ENCODE results near the gene BLOC1S4.
"Not testable (repeated sequence)": the region's sequence is repeated elsewhere in the genome, so short reads cannot be mapped to it uniquely, and the experiment has no call there.

Gene BLOC1S4

GRCh38 chr4:6719611-6720179, 3.7 kb downstream of the BLOC1S4 start:
- no peak for DNase-seq

GRCh38 chr4:6720202-6720699, 4.3 kb downstream of the BLOC1S4 start:
- DNase-seq = peak; percentile 91

GRCh38 chr4:6721121-6721520, 5.1 kb downstream of the BLOC1S4 start:
- no peak for DNase-seq

DNA sequence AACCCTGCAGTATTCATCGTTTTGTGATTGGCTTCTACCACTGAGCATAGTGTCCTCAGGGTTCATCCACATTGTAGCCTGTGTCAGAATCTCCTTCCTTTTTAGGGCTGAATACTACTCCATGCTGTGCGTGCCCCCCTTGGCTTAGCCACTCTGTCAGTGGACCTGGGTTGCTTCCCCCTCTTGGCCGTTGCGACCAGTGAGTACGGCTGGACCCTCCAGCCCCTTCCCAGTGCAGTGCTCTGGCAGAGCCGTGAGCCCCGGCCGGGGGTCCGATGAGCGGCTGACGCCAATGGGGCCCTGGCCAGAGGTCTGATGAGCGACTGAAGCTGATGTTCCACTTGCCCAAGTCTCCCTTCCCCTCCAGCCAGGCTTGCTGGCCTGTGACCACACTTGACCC, 6.9 kb downstream of the BLOC1S4 start:
- DNase-seq = no peak

DNA sequence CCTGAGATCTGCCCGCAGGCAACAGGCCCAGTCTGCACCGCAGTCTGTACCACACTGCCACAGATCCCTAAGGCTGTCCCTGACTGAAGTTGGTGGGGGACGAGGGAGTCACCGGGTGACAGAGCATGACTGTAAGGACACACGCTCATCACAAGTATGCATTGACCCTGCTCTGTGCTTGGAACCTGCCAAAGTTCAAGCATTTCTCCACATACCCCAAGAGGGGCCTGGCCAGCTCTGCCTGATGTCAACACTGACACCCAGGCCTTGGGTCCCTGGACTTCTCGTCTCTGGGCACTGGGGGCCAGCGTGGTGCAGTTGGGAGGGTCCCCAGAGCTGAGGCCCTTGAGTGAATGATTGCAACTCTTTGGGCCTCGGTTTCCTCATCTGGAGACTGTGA, 7.9 kb downstream of the BLOC1S4 start:
- DNase-seq = no peak

GRCh38 chr4:6724421-6725111, 8.6 kb downstream of the BLOC1S4 start:
- DNase-seq = no peak

DNA sequence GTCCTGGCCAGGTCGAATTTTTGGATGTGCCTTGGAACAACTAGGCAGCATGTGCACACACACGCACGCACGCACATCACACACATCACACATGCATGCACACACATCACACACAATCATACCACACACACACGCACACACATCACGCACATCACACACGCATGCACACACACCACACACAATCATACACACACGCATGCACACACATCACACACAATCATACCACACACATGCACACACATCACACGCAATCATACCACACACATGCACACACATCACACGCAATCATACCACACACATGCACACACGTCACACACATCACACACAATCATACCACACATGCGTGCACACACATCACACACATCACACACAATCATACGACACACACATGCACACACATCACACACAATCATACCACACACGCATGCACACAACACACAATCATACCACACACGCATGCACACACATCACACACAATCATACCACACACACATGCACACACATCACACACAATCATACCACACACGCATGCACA, 9.5 kb downstream of the BLOC1S4 start:
- not testable (repeated sequence) for DNase-seq

DNA sequence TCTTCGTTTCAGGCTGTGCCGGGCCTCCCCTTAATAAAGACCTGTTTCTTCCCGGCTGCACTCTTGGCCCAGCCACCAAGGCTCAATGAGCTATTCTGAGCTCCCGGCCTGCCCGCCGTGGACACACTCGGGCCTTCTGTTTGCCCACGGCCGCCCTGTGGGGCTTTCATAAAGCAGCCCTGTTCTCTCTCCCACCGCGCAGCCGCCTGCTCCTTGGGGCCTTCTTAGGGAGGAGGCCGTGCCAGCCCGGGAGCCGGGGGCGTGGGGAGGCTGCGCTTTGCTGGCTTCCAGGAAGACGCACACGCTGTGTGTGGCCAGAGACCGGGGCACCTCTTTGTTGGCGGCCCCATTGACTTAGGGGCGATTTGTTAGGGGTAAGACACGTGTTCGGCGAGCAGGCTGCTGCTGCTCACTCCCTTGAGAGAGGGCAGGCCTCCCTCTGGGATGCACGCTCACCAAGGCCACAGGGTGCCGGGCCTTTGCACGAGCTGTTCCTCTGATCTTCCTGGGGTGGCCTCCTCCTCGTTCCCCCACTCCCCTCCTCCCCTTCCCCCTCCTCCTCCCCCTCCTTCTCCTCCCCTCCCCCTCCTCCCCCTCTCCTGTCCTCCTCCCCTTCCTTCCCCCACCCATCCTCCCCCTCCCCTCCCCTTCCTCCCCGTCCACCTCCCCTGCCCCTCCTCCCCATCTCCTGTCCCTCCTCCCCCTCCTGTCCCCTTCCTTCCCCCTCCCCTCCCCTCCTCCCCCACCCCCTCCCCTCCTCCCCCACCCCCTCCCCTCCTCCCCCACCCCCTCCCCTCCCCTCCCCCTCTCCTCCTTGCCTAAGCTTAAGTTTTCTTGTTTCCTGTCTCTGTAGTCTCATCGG, 11.3 kb downstream of the BLOC1S4 start:
- DNase-seq = no peak

- no peak for DNase-seq
Measured at GRCh38 chr4:6727943-6728250, 11.9 kb downstream of the BLOC1S4 start.

GRCh38 chr4:6728320-6729029, 12.5 kb downstream of the BLOC1S4 start:
- no peak for DNase-seq

GRCh38 chr4:6730603-6731317, 14.8 kb downstream of the BLOC1S4 start:
- DNase-seq = no peak

GRCh38 chr4:6731318-6731675, 15.3 kb downstream of the BLOC1S4 start:
- no peak for DNase-seq

- DNase-seq = no peak
Measured at GRCh38 chr4:6731780-6732179, 15.8 kb downstream of the BLOC1S4 start.

GRCh38 chr4:6732441-6733357, 16.7 kb downstream of the BLOC1S4 start:
- no peak for DNase-seq

GRCh38 chr4:6733358-6734164, 17.6 kb downstream of the BLOC1S4 start:
- DNase-seq = no peak

- no peak for DNase-seq
Measured at GRCh38 chr4:6734165-6734786, 18.3 kb downstream of the BLOC1S4 start.

- DNase-seq = no peak
Measured at GRCh38 chr4:6739920-6740319, 23.9 kb downstream of the BLOC1S4 start.

GRCh38 chr4:6740347-6740746, 24.4 kb downstream of the BLOC1S4 start:
- no peak for DNase-seq

DNA sequence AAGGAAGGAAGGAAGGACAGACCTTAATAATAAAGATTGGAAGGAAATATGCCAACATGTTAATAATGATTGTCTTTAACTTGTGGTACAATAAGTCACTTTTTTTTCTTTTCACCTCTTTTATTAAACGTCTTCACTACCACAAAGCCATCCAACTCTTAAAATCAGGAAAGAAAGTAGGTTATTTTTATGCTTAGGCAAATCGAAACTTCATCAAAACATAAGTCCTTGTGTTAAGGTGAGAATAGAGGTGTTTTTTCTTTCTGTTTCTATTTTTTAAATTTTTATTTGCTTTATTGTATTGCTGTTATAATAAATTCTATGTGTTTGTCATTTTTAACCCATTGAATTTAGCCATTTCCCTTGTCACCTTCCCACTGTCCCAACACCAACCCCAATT, 26.5 kb downstream of the BLOC1S4 start:
- no peak for DNase-seq

DNA sequence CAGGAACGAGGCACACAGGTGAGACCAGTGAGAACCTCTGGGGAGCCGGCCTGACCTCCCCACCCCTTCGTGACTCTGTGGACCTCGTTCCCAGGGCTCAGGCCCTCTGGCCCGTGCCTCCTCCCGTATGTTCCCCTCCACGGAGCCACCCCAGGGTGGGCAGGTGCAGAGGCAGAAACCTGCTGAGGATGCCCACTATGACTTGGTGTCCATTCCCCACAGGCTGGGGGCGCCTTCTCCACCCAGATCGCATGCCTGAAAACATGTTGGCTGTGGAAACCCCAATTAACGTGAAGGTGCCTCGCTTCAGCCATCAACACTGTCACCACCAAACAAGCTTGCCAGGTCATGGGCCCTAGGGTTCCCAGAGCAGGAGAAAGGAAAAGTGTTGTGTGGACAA, 27.0 kb downstream of the BLOC1S4 start:
- no peak for DNase-seq
